Measurements from ENCODE around the gene PISD.
"Not testable (repeated sequence)": the region's sequence is repeated elsewhere in the genome, so short reads cannot be mapped to it uniquely, and the experiment has no call there.

The PISD gene

DNA sequence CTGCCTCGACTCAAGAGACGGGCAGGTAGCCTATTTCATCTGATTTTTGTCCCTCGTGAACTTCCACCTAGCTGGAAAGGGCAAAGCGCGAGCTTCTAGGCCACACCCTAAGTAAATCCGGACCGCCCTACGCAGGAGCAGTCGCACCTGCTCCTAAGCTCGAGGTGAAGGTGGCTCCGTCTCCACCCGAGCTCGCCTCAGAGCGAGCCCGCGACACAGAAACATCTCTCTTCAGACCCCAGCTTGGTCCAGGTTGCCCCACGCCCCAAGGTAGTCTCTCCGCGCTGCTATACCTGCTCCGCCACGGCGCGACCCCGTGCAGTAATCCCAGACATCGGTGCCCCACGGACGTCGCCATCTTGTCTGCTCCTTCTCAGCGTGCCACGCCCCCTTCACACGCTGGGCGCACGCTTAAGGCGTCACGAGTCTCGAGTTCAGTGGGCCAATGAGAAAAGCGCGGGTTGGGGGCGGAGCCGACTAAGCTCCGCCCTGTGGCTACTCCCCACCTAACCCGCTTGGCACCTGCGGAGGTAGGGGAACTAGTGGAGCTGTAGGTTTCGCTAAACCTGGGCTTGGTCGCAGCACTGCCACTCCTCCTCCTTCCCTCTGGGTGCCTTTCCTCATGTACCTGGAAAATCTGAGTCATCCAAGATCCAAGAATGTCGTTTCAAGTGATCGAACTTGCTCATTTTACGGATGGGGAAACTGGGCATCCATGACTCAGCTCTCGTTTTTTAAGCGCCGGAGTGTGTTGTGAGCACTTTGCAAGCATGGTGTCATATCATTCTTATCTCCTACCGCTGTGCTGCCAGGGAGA is at the start of gene PISD:
PISD (minus strand) TSS at position 365 of the 817 bp plus-strand sequence; CDS start at position 358, 7 bp downstream.
- H3K27ac ChIP-seq (ENCODE audit: poor library complexity, severe bottlenecking), result peak within 1 kb of the TSS; percentile 93

DNA sequence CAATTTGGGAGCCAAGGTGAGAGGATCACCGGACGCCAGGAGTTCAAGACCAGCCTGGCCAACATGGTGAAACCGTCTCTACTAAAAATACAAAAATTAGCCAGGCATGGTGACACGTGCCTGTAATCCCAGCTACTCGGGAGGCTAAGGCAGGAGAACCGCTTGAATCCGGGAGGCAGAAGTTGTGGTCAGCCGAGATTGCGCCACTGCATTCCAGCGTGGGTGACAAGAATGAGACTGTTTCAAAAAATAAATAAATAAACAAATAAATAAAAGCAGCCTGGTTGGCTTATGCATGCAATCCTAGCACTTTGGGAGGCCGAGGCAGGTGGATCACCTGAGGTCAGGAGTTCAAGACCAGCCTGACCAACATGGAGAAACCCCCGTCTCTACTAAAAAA is 49.2 kb upstream of the PISD start:
- ATAC-seq (ENCODE audit: low read depth); H3K27ac ChIP-seq (ENCODE audit: poor library complexity, severe bottlenecking); H3K27me3 ChIP-seq (ENCODE audit: insufficient read depth, poor library complexity, severe bottlenecking); H3K4me1 ChIP-seq (ENCODE audit: insufficient read depth, poor library complexity, severe bottlenecking); H3K9me3 ChIP-seq (ENCODE audit: severe bottlenecking); H3K4me3 ChIP-seq (ENCODE audit: severe bottlenecking); DNase-seq (ENCODE audit: low spot score): not testable (repeated sequence)
- H3K36me3 ChIP-seq (ENCODE audit: low read depth), result peaks cover 53% of the 10 kb centered on the region

More for the DNA sequence above, at the start of gene PISD:
- H3K4me3 ChIP-seq (ENCODE audit: severe bottlenecking), result peak within 1 kb of the TSS; percentile 56
- peak; percentile 93 for DNase-seq (ENCODE audit: low spot score)
- H3K27me3 ChIP-seq (ENCODE audit: insufficient read depth, poor library complexity, severe bottlenecking), result no peaks in the 10 kb centered on the region
- peaks cover 23% of the 10 kb centered on the region for H3K4me1 ChIP-seq (ENCODE audit: insufficient read depth, poor library complexity, severe bottlenecking)
- TF ChIP-seq, protein P1, sequence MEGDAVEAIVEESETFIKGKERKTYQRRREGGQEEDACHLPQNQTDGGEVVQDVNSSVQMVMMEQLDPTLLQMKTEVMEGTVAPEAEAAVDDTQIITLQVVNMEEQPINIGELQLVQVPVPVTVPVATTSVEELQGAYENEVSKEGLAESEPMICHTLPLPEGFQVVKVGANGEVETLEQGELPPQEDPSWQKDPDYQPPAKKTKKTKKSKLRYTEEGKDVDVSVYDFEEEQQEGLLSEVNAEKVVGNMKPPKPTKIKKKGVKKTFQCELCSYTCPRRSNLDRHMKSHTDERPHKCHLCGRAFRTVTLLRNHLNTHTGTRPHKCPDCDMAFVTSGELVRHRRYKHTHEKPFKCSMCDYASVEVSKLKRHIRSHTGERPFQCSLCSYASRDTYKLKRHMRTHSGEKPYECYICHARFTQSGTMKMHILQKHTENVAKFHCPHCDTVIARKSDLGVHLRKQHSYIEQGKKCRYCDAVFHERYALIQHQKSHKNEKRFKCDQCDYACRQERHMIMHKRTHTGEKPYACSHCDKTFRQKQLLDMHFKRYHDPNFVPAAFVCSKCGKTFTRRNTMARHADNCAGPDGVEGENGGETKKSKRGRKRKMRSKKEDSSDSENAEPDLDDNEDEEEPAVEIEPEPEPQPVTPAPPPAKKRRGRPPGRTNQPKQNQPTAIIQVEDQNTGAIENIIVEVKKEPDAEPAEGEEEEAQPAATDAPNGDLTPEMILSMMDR (IDR thresholded peaks at IDR 0.05; ENCODE audit: poor library complexity, severe bottlenecking), result no peak
- peaks cover 7% of the 10 kb centered on the region for H3K36me3 ChIP-seq (ENCODE audit: low read depth)
- peak; percentile 77 for ATAC-seq (ENCODE audit: low read depth)
- H3K9me3 ChIP-seq (ENCODE audit: severe bottlenecking), result no peaks in the 10 kb centered on the region

DNA sequence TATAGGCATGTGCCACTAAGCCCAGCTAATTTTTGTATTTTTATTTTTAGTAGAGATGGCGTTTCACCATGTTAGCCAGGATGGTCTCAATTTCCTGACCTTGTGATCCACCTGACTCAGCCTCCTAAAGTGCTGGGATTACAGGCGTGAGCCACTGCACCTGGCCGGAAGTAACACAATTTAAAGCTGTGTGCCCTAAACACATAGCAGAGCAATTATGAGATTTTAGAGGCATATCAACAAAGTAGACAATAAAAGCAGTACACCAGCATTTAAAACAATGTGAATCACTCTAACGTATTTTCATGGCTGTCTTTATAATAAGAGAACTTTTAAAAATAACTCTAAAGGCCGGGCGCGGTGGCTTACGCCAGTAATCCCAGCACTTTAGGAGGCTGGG is 45.5 kb upstream of the PISD start:
- TF ChIP-seq, protein P1 (IDR thresholded peaks at IDR 0.05; ENCODE audit: poor library complexity, severe bottlenecking), result no peak

DNA sequence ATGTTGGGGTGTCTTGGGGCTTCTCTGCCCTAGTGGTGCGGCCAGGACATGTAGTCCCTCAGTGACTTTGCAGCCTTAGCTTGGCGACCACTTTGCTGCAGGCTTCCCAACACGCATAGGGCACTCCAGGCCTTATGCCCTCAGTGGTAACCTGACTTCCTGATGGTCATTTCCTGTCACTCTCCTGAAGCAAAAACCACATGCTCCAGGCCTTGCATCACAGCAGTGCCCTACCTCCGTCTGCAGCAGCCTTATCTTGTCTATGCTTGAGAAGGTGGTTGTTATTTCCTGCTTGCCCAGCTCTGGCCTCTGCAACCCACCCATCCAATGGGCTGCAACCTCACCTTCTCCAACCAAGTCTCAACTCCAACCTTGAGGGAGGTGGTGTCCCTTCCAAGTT is 33.4 kb upstream of the PISD start:
- H3K27me3 ChIP-seq (ENCODE audit: insufficient read depth, poor library complexity, severe bottlenecking), result no peaks in the 10 kb centered on the region
- peaks cover 73% of the 10 kb centered on the region for H3K36me3 ChIP-seq (ENCODE audit: low read depth)
- TF ChIP-seq, protein P1 (IDR thresholded peaks at IDR 0.05; ENCODE audit: poor library complexity, severe bottlenecking), result no peak
- H3K9me3 ChIP-seq (ENCODE audit: severe bottlenecking), result no peaks in the 10 kb centered on the region
- no peak overlapping the region for H3K4me3 ChIP-seq (ENCODE audit: severe bottlenecking)
- H3K4me1 ChIP-seq (ENCODE audit: insufficient read depth, poor library complexity, severe bottlenecking), result no peaks in the 10 kb centered on the region
- ATAC-seq (ENCODE audit: low read depth) (no peak), DNase-seq (ENCODE audit: low spot score) (no peak)
- H3K27ac ChIP-seq (ENCODE audit: poor library complexity, severe bottlenecking), result no peak overlapping the region

More for the DNA sequence above, 45.5 kb upstream of the PISD start:
- DNase-seq (ENCODE audit: low spot score), result no peak
- H3K9me3 ChIP-seq (ENCODE audit: severe bottlenecking), result no peaks in the 10 kb centered on the region
- no peaks in the 10 kb centered on the region for H3K4me1 ChIP-seq (ENCODE audit: insufficient read depth, poor library complexity, severe bottlenecking)
- H3K27ac ChIP-seq (ENCODE audit: poor library complexity, severe bottlenecking), result no peak overlapping the region
- H3K27me3 ChIP-seq (ENCODE audit: insufficient read depth, poor library complexity, severe bottlenecking), result no peaks in the 10 kb centered on the region
- H3K4me3 ChIP-seq (ENCODE audit: severe bottlenecking), result no peak overlapping the region
- no peak for ATAC-seq (ENCODE audit: low read depth)
- peaks cover 57% of the 10 kb centered on the region for H3K36me3 ChIP-seq (ENCODE audit: low read depth)

DNA sequence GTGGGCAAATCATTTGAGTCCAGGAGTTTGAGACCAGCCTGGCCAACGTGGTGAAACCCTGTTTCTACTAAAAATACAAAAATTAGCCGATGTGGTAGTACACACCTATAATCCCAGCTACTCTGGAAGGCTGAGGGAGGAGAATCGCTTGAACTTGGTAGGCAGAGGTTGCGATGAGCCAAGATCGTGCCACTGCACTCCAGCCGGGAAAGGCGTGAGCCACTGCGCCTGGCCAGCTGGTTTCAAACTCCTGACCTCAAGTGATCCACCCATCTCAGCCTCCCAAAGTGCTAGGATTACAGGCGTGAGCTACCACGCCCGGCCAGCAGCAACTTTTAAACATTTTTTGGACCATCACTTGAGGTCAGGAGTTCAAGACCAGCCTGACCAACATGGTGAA is 32.0 kb upstream of the PISD start:
- not testable (repeated sequence) for H3K27me3 ChIP-seq (ENCODE audit: insufficient read depth, poor library complexity, severe bottlenecking); DNase-seq (ENCODE audit: low spot score); H3K27ac ChIP-seq (ENCODE audit: poor library complexity, severe bottlenecking); ATAC-seq (ENCODE audit: low read depth); H3K4me1 ChIP-seq (ENCODE audit: insufficient read depth, poor library complexity, severe bottlenecking); H3K4me3 ChIP-seq (ENCODE audit: severe bottlenecking); H3K9me3 ChIP-seq (ENCODE audit: severe bottlenecking)
- peaks cover 69% of the 10 kb centered on the region for H3K36me3 ChIP-seq (ENCODE audit: low read depth)
